ENCODE data around the gene TRNT1.
A peak's percentile ranks its signal among the peaks of the same experiment; 100 is the strongest.

GRCh38 chr3:3179407-3180094 is 52.8 kb downstream of the TRNT1 start, which contains the start of gene CRBN:
- TF ChIP-seq CTCF (IDR thresholded peaks at IDR 0.05; ENCODE audit: low read depth, low read length, poor library complexity, severe bottlenecking) = peak; percentile 94
- TF ChIP-seq EZH2phosphoT487 (IDR thresholded peaks at IDR 0.05; ENCODE audit: borderline replicate concordance, low read length) = no peak
